ENCODE results near the gene GOLGA8H.
"Not testable (repeated sequence)": the region's sequence is repeated elsewhere in the genome, so short reads cannot be mapped to it uniquely, and the experiment has no call there.

The GOLGA8H gene

GRCh38 chr15:30603796-30604195, at the start of gene GOLGA8H:
Gene GOLGA8H (plus strand): TSS chr15:30604028. CDS start chr15:30604126, 98 bp downstream.
- not testable (repeated sequence) for DNase-seq (ENCODE audit: low read depth)

- not testable (repeated sequence) for DNase-seq (ENCODE audit: low read depth)
Observed at GRCh38 chr15:30566949-30567348, 36.9 kb upstream of the GOLGA8H start.

- not testable (repeated sequence) for DNase-seq (ENCODE audit: low read depth)
Observed at GRCh38 chr15:30573012-30573491, 30.8 kb upstream of the GOLGA8H start.

GRCh38 chr15:30579394-30579970, 24.3 kb upstream of the GOLGA8H start:
- DNase-seq (ENCODE audit: low read depth) = not testable (repeated sequence)

GRCh38 chr15:30580716-30581115, 23.1 kb upstream of the GOLGA8H start:
- not testable (repeated sequence) for DNase-seq (ENCODE audit: low read depth)

DNA sequence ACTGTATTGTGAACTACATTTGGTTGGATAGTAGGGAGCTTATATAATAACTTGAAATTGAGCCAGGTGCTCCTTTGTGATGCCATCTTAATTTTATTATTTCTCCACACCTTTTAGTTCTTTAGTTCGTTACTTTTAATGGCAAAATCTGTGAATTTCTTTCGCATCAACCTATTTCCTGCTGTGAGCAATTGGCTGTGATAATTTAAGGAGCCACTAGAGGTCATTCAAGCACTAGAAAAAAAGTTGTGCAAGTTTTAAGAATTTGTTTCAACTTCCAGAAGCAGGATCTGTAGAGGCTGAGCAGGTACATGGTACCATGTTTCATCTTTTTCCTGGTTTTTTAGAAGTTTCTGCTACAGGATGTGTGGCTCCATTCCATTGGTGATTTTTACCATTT, 4.9 kb upstream of the GOLGA8H start:
- DNase-seq (ENCODE audit: low read depth) = not testable (repeated sequence)

GRCh38 chr15:30612271-30612670, 8.4 kb downstream of the GOLGA8H start:
- DNase-seq (ENCODE audit: low read depth) = not testable (repeated sequence)

DNA sequence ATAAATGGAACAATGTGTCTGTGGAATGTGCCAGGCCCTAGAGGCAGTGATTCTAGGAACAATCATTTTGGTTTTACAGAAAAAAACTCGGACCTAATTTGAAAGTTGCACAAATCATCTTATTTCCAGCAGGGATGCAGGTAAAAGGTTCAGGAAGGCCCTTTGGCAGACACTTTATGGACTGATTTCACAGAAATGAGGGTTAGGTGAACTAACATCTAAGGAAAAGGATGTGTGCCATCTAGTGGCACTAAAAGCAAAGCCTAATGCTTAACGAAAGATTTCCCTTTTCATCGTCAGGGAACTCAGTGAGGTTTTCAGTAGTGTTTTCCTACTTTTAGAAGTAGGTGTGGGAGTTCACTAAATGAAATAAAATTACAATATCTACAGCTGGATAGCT, 17.5 kb downstream of the GOLGA8H start:
- DNase-seq (ENCODE audit: low read depth) = peak; percentile 4

DNA sequence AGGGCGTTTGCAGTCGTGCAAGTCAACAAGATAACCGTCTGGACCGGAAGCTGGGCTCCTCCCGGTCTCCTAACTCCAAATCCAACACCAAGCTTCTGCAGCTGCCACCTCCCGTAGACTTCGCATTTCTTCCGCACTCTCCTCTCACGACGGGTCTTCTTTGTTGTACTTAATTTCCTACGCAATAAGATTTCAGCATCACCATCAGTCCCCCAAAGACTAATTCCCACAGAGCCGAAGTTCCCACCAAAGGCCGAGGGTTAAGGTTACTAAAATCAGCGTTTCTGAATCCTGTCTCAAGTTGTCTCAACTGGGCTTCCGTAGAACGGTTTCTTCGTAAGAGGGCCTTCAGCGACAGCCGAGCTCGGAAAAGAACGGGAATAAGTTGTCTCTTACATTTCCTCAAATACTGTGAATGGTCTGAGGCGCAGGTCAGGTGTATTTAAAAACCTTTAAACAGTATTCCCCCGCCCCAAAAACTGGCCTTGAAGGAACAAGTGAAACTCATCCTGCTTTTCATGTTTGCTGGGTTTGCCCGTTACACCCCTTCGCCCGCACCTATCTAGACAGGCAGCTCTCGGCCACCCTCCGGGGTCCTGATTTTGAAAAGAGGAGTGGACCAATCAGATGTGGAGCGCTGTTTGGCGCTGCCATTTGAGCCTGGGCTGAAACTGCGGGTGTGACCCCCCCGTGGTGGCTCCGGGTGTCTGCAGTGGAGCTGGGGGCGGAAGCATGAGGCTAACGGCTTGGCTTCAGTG, 21.8 kb downstream of the GOLGA8H start, which contains the start of gene ARHGAP11B:
ARHGAP11B (plus strand) TSS at position 693 of the 758 bp plus-strand sequence.
- DNase-seq (ENCODE audit: low read depth) = peak; percentile 93

DNA sequence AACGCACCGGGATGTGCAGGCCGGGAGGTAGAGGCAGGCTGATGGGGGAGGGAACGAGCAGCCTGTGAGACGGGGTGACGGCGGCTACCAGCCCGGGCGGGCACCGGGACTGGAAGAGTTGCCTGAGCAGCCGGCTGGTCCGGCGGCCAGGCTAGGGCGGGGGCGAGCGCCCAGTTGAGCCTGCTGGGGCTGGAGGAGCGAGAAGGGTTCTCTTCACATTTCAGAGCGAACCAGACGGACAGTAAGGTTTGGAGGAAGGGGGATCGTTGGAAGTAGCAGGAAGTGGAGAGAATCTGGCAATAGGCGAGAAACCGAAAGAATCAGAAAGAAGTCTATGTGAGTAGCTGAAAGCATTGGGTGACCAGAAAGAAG, 22.4 kb downstream of the GOLGA8H start:
- not testable (repeated sequence) for DNase-seq (ENCODE audit: low read depth)

DNA sequence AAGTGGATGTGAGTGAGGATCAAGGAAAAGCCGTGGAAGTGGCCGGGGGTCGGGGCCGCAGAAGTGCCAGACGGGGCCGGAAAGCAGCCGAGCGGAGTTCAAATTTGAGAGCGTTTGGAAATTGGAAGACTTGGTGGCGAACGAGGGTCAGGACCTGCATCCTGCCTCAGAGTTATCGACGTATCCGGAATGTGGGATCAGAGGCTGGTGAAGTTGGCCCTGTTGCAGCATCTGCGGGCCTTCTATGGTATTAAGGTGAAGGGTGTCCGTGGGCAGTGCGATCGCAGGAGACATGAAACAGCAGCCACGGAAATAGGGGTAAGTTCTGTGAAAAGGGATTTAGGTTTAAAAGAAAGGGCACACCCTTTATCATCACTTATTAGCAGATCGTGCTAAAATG, 22.8 kb downstream of the GOLGA8H start:
- not testable (repeated sequence) for DNase-seq (ENCODE audit: low read depth)

- no peak for DNase-seq (ENCODE audit: low read depth)
Observed at GRCh38 chr15:30650012-30650929, 46.4 kb downstream of the GOLGA8H start.

DNA sequence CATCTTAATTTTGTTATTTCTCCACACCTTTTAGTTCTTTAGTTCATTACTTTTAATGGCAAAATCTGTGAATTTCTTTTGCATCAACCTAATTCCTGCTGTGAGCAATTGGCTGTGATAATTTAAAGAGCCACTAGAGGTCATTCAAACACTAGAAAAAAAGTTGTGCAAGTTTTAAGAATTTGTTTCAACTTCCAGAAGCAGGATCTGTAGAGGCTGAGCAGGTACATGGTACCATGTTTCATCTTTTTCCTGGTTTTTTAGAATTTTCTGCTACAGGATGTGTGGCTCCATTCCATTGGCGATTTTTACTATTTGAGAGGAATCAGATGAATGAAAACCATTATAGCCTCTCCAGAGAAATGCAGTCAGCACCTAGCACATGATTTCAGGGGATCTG, 57.3 kb downstream of the GOLGA8H start:
- DNase-seq (ENCODE audit: low read depth) = peak; percentile 2
